ENCODE measurements around the gene RDH16. TPM values are rescaled to one million over a fixed set of nuclear protein-coding genes. Genes with fewer than 3 reads are reported as not detected.

The RDH16 gene
- polyA plus RNA-seq, 3 donors, result 0.47 TPM; not detected in 2

DNA sequence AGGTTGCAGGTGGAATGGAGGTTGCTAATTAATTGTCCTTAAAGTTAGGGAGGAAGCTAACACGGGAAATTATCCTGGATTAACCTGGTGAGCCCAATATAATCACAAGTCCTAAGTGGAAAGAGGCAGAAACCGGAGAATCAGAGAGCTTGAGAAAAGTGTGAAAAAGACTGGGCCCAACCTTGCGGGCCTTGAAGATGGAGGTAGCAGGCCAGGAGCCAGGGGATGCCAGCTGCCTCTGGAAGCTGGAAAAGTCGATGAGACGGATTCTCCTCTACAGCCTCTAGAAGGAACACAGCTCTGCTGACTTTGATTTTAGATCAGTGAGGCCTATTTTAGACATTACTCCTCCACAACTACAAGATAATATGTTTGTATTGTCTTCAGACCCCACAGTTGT, 25.3 kb downstream of the RDH16 start:
- Mint-ChIP-seq H3K36me3 (no peaks in the 10 kb centered on the region), H3K9me3 (no peaks in the 10 kb centered on the region), H3K4me1 (peaks cover 52% of the 10 kb centered on the region), H3K27ac (peak overlapping the region; percentile 80 to 93 (median 89)), H3K27me3 (ENCODE audit: low read depth in 3 of 3) (peaks cover 0 to 6% (median 2%) of the 10 kb centered on the region in 3 donors), H3K4me3 (no peak overlapping the region)
- no peak overlapping the region for H3K9ac ChIP-seq (ENCODE audit: insufficient read depth, low read length, poor library complexity, severe bottlenecking)
- H2AFZ ChIP-seq (ENCODE audit: insufficient read depth, low read depth, low read length, poor library complexity, severe bottlenecking), result peak overlapping the region; percentile 34
- WGBS (ENCODE audit: insufficient coverage), result 50% methylated on average over 2 of the region's 5 CpGs
- no peaks in the 10 kb centered on the region for H3K79me2 ChIP-seq (ENCODE audit: insufficient read depth, low read length)
- H3K9me3 ChIP-seq (replicated peaks in 1 of 2; ENCODE audit: control insufficient read depth in 1 of 2, insufficient read depth in 1 of 2, low read length in 2 of 2), result no peaks in the 10 kb centered on the region
- no peaks in the 10 kb centered on the region for H3K27me3 ChIP-seq (ENCODE audit: control insufficient read depth in 2 of 2, insufficient read depth in 2 of 2, low read length in 2 of 2)
- H3K4me2 ChIP-seq (replicated peaks; ENCODE audit: extremely low read depth, low read length, poor library complexity, severe bottlenecking), result peak overlapping the region; percentile 69
- peak overlapping the region in 1 of 3 experiments; percentile 62 for H3K4me3 ChIP-seq (replicated peaks in 1 of 3; ENCODE audit: low read depth in 2 of 3, low read length in 3 of 3)
- H4K20me1 ChIP-seq (ENCODE audit: insufficient read depth, low read length), result no peaks in the 10 kb centered on the region
- no peak for DNase-seq
- H3K36me3 ChIP-seq (replicated peaks in 1 of 2; ENCODE audit: control insufficient read depth in 1 of 2, insufficient read depth in 2 of 2, low read length in 2 of 2), result no peaks in the 10 kb centered on the region
- H3K4me1 ChIP-seq (ENCODE audit: control insufficient read depth in 1 of 2, insufficient read depth in 2 of 2, low read length in 2 of 2), result peaks cover 33 to 45% of the 10 kb centered on the region in 2 donors
- peak overlapping the region; percentile 28 to 73 for H3K27ac ChIP-seq (ENCODE audit: low read depth in 1 of 2, low read length in 2 of 2)
- TF ChIP-seq CTCF (IDR thresholded peaks at IDR 0.05), result no peak
- intact Hi-C loops (cut with micrococcal nuclease), result loop anchor here in 1 of 2 donors (5.0 kb wide), 1 partner anchor 530 kb away; no protein-coding TSS in a partner anchor

GRCh38 chr12:56931474-56931978, 25.9 kb downstream of the RDH16 start:
- DNase-seq, result peak; percentile 58 to 71 (median 67)

More at GRCh38 chr12:56931474-56931978, 25.9 kb downstream of the RDH16 start:
- Mint-ChIP-seq H3K9me3 (no peaks in the 10 kb centered on the region), H3K4me1 (peaks cover 52% of the 10 kb centered on the region), H3K27ac (peak overlapping the region; percentile 80 to 93 (median 89)), H3K4me3 (peak overlapping the region; percentile 55 to 71), H3K27me3 (ENCODE audit: low read depth in 3 of 3) (peaks cover 0 to 3% (median 2%) of the 10 kb centered on the region in 3 donors), H3K36me3 (no peaks in the 10 kb centered on the region)
- Histone ChIP-seq H3K9me3 (replicated peaks in 1 of 2; ENCODE audit: control insufficient read depth in 1 of 2, insufficient read depth in 1 of 2, low read length in 2 of 2) (no peaks in the 10 kb centered on the region), H3K4me3 (replicated peaks in 1 of 3; ENCODE audit: low read depth in 2 of 3, low read length in 3 of 3) (peak overlapping the region in 1 of 3 experiments; percentile 62), H3K9ac (ENCODE audit: insufficient read depth, low read length, poor library complexity, severe bottlenecking) (no peak overlapping the region), H3K36me3 (replicated peaks in 1 of 2; ENCODE audit: control insufficient read depth in 1 of 2, insufficient read depth in 2 of 2, low read length in 2 of 2) (no peaks in the 10 kb centered on the region), H3K27ac (ENCODE audit: low read depth in 1 of 2, low read length in 2 of 2) (peak overlapping the region; percentile 56 to 73), H2AFZ (ENCODE audit: insufficient read depth, low read depth, low read length, poor library complexity, severe bottlenecking) (peak overlapping the region; percentile 34), H4K20me1 (ENCODE audit: insufficient read depth, low read length) (no peaks in the 10 kb centered on the region), H3K4me1 (ENCODE audit: control insufficient read depth in 1 of 2, insufficient read depth in 2 of 2, low read length in 2 of 2) (peaks cover 33 to 45% of the 10 kb centered on the region in 2 donors), H3K4me2 (replicated peaks; ENCODE audit: extremely low read depth, low read length, poor library complexity, severe bottlenecking) (peak overlapping the region; percentile 69), H3K79me2 (ENCODE audit: insufficient read depth, low read length) (no peaks in the 10 kb centered on the region), H3K27me3 (ENCODE audit: control insufficient read depth in 2 of 2, insufficient read depth in 2 of 2, low read length in 2 of 2) (no peaks in the 10 kb centered on the region)
- intact Hi-C loops (cut with micrococcal nuclease), result loop anchor here (2.0 to 5.0 kb wide), 2 partner anchors 527 to 531 kb away; partner anchors contain the start of gene GLI1 (in 1 of the 2)
- WGBS (ENCODE audit: insufficient coverage), result 50% methylated on average over 2 of the region's 2 CpGs
- TF ChIP-seq CTCF (IDR thresholded peaks at IDR 0.05), result no peak

Data from CD14-positive monocyte (primary cell).